DOHH2 (cell line): ENCODE data around the gene TMEM231.

ENCODE experiments used
- CTCF ChIP-seq: fragments of 200-600 bp; sonication (generic); IDR thresholded peaks from one replicate; pipeline ENCODE4 v1.5.1; 2014; ENCODE audit warnings: antibody characterized with exemption, mild to moderate bottlenecking, low read depth, low read length; ENCODE audit not compliant: poor library complexity, severe bottlenecking
- EZH2phosphoT487 ChIP-seq: fragments of 200-600 bp; sonication (generic); IDR thresholded peaks from 2 replicates; pipeline ENCODE4 v1.6.1; 2017; ENCODE audit warnings: borderline replicate concordance, mild to moderate bottlenecking, antibody characterized with exemption, low read length, moderate library complexity, mixed read lengths

DNA sequence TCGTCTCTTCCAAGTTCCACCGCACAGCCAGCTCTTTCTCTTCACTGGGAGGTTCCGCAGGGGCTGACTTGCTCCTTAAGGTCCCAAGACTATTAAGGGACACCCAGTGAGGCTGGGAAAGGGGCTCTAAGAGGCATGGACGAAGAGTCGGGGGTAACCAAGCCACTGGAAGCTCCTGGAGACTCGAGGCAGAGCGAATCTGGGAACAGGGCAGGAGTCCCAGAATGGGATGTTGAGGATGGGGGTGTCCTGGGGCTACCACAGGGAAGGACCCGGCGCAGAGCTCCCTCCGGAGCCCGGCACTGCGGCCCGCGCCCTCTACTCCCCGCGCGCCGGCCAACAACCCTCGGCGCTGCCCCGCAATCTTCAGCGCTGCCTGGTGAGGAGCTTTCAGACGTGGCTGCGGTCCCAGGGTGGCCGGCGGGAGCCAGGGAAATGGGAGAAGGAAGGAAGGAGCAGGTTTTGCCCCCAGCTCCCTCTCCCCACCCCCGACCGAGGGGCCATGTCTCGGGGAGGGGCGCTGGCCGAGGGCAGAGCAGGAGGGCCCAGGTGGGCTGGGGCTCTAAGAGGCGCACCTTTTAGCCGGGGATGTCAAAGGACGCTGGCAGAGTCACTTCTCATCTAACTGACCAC is 20.7 kb downstream of the TMEM231 start:
- TF ChIP-seq CTCF (no peak), EZH2phosphoT487 (no peak)
